Gastroesophageal sphincter (tissue), 3 donors: ENCODE measurements around the gene KERA.
"Not testable (repeated sequence)": the region's sequence is repeated elsewhere in the genome, so short reads cannot be mapped to it uniquely, and the experiment has no call there.

Experiments used
- CTCF ChIP-seq, 4 experiments: fragments of 200-600 bp in 2 of 4; fragments of 450-650 bp in 2 of 4; sonication (generic) in 1 of 4; IDR thresholded peaks; one replicate each; pipeline ENCODE4 v1.5.1; 2017 to 2019; ENCODE audit warnings: antibody characterized with exemption in 4 of 4, mild to moderate bottlenecking in 2 of 4, moderate library complexity in 2 of 4
- EP300 ChIP-seq: sonication (generic); formaldehyde crosslinking; IDR thresholded peaks from one replicate; pipeline ENCODE4 v1.6.1; 2017; ENCODE audit warnings: antibody characterized with exemption, mild to moderate bottlenecking
- POLR2A ChIP-seq, 2 donors: fragments of 450-650 bp; IDR thresholded peaks; one replicate each; pipeline ENCODE4 v1.6.1; 2017; ENCODE audit warnings: antibody characterized with exemption in 2 of 2, mild to moderate bottlenecking in 2 of 2, moderate library complexity in 1 of 2
- POLR2AphosphoS5 ChIP-seq: sonication (generic); formaldehyde crosslinking; IDR thresholded peaks from one replicate; pipeline ENCODE4 v1.6.1; 2017; ENCODE audit warnings: antibody characterized with exemption

GRCh38 chr12:91089953-91090352 lies 32.1 kb upstream of the KERA start:
- TF ChIP-seq CTCF (IDR thresholded peaks at IDR 0.05); EP300; POLR2AphosphoS5; POLR2A (IDR thresholded peaks at IDR 0.05): not testable (repeated sequence)
